Gastroesophageal sphincter (tissue), 3 donors: Measurements from ENCODE around the gene STT3B.

Source experiments
- EP300 ChIP-seq: sonication (generic); formaldehyde crosslinking; IDR thresholded peaks from one replicate; pipeline ENCODE4 v1.6.1; 2017; ENCODE audit warnings: antibody characterized with exemption, mild to moderate bottlenecking
- POLR2A ChIP-seq, 2 donors: fragments of 450-650 bp; IDR thresholded peaks; one replicate each; pipeline ENCODE4 v1.6.1; 2017; ENCODE audit warnings: antibody characterized with exemption in 2 of 2, mild to moderate bottlenecking in 2 of 2, moderate library complexity in 1 of 2
- POLR2AphosphoS5 ChIP-seq: sonication (generic); formaldehyde crosslinking; IDR thresholded peaks from one replicate; pipeline ENCODE4 v1.6.1; 2017; ENCODE audit warnings: antibody characterized with exemption
- TF ChIP-seq, protein P1 (sequence below), 4 experiments: fragments of 200-600 bp in 2 of 4; fragments of 450-650 bp in 2 of 4; sonication (generic) in 1 of 4; IDR thresholded peaks; one replicate each; pipeline ENCODE4 v1.5.1; 2017 to 2019; ENCODE audit warnings: antibody characterized with exemption in 4 of 4, mild to moderate bottlenecking in 2 of 4, moderate library complexity in 2 of 4

DNA sequence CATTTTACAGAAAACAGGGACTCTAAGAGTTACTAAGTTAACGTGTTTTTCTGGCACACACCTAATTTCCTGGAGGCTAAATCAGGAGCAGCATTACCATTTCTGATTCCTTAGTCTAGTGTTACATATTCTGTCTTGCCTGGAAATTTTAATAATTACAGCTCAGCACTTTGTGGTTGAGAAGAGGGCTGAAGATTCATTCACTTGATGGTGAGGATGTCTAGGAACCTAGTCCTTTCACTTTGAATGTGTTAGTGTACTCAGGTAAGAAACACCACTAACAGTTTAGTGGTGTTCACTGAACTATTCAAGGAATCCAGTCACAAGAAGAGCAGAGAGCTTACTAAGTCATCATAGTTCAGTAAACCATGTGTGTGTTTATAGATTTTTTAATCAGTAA lies 102.8 kb downstream of the STT3B start:
- TF ChIP-seq, protein P1, sequence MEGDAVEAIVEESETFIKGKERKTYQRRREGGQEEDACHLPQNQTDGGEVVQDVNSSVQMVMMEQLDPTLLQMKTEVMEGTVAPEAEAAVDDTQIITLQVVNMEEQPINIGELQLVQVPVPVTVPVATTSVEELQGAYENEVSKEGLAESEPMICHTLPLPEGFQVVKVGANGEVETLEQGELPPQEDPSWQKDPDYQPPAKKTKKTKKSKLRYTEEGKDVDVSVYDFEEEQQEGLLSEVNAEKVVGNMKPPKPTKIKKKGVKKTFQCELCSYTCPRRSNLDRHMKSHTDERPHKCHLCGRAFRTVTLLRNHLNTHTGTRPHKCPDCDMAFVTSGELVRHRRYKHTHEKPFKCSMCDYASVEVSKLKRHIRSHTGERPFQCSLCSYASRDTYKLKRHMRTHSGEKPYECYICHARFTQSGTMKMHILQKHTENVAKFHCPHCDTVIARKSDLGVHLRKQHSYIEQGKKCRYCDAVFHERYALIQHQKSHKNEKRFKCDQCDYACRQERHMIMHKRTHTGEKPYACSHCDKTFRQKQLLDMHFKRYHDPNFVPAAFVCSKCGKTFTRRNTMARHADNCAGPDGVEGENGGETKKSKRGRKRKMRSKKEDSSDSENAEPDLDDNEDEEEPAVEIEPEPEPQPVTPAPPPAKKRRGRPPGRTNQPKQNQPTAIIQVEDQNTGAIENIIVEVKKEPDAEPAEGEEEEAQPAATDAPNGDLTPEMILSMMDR (IDR thresholded peaks at IDR 0.05) = no peak
- TF ChIP-seq POLR2A (IDR thresholded peaks at IDR 0.05) (no peak), EP300 (no peak), POLR2AphosphoS5 (no peak)
